Astrocyte (in vitro differentiated cells and primary cell): ENCODE results near the gene PAK2. TPM values are rescaled to one million over a fixed set of nuclear protein-coding genes. Genes with fewer than 3 reads are reported as not detected.

Source experiments
- DNase-seq: peaks from one replicate; pipeline ENCODE4 v3.0.0-alpha.2; 2010; ENCODE audit warnings: low read depth
- FAIRE-seq: peaks from 2 replicates; lab custom pipeline; 2011; peaks lifted over from hg19 to GRCh38; lab: Jason Lieb, UNC
- H2AFZ ChIP-seq: 2 replicates; pipeline ENCODE4 v1.6.0; 2012; ENCODE audit warnings: low read depth, low read length, inconsistent platforms
- H3K27ac ChIP-seq: 2 replicates; pipeline ENCODE4 v1.5.1; 2011; ENCODE audit warnings: low read depth, low read length, inconsistent platforms
- H3K27me3 ChIP-seq: 2 replicates; pipeline ENCODE4 v1.6.0; 2011; ENCODE audit warnings: low read length, inconsistent platforms; ENCODE audit not compliant: insufficient read depth
- H3K36me3 ChIP-seq: 2 replicates; pipeline ENCODE4 v1.5.1; 2011; ENCODE audit warnings: low read length, inconsistent platforms; ENCODE audit not compliant: insufficient read depth
- H3K4me1 ChIP-seq: 2 replicates; pipeline ENCODE4 v1.5.1; 2011; ENCODE audit warnings: low read length, inconsistent platforms; ENCODE audit not compliant: insufficient read depth
- H3K4me2 ChIP-seq: 2 replicates; pipeline ENCODE4 v1.6.0; 2012; ENCODE audit warnings: low read length, inconsistent platforms
- H3K4me3 ChIP-seq: 2 replicates; pipeline ENCODE4 v1.5.1; 2011; ENCODE audit warnings: low read depth, mild to moderate bottlenecking, low read length, inconsistent platforms; ENCODE audit not compliant: insufficient read depth
- H3K79me2 ChIP-seq: 2 replicates; pipeline ENCODE4 v1.6.0; 2012; ENCODE audit warnings: mild to moderate bottlenecking, low read length, inconsistent platforms; ENCODE audit not compliant: insufficient read depth
- H3K9ac ChIP-seq: 2 replicates; pipeline ENCODE4 v1.6.0; 2012; ENCODE audit warnings: mild to moderate bottlenecking, low read length, inconsistent platforms
- H3K9me3 ChIP-seq: 2 replicates; pipeline ENCODE4 v1.5.1; 2012; ENCODE audit warnings: low read depth, mild to moderate bottlenecking, low read length, inconsistent platforms; ENCODE audit not compliant: insufficient read depth
- H4K20me1 ChIP-seq: 2 replicates; pipeline ENCODE4 v1.6.0; 2012; ENCODE audit warnings: low read length, inconsistent platforms; ENCODE audit not compliant: insufficient read depth
- H3K27ac Mint-ChIP-seq: one replicate; pipeline ENCODE4 v1.8.0; 2021; ENCODE audit warnings: mild to moderate bottlenecking, mixed read lengths; ENCODE audit not compliant: unreplicated experiment
- H3K27me3 Mint-ChIP-seq: one replicate; pipeline ENCODE4 v1.8.0; 2021; ENCODE audit warnings: low read depth, mixed read lengths; ENCODE audit not compliant: unreplicated experiment
- H3K36me3 Mint-ChIP-seq: one replicate; pipeline ENCODE4 v1.8.0; 2021; ENCODE audit warnings: low read depth, mixed read lengths; ENCODE audit not compliant: unreplicated experiment
- H3K4me1 Mint-ChIP-seq: one replicate; pipeline ENCODE4 v1.8.0; 2021; ENCODE audit warnings: low read depth, mixed read lengths; ENCODE audit not compliant: unreplicated experiment
- H3K4me3 Mint-ChIP-seq: one replicate; pipeline ENCODE4 v1.8.0; 2021; ENCODE audit warnings: mild to moderate bottlenecking, moderate library complexity, mixed read lengths; ENCODE audit not compliant: unreplicated experiment
- H3K9me3 Mint-ChIP-seq: one replicate; pipeline ENCODE4 v1.8.0; 2021; ENCODE audit warnings: mild to moderate bottlenecking, mixed read lengths; ENCODE audit not compliant: unreplicated experiment
- EZH2 ChIP-seq: IDR thresholded peaks from 2 replicates; pipeline ENCODE4 v1.6.1; 2012; ENCODE audit warnings: mild to moderate bottlenecking, low read length, inconsistent platforms; ENCODE audit not compliant: insufficient read depth
- total RNA-seq: library from RNA; stranded (reverse); gene quantifications from 2 replicates; pipeline ENCODE4 v1.2.1, GENCODE V29; 2021
- TF ChIP-seq, protein P1 (sequence below): IDR thresholded peaks from 2 replicates; pipeline ENCODE4 v1.5.1; 2011; ENCODE audit warnings: low read depth, mild to moderate bottlenecking, inconsistent platforms, low read length, moderate library complexity; ENCODE audit not compliant: insufficient read depth

PAK2 gene
- total RNA-seq, 1 donor from 2014 or later, result 124 TPM

DNA sequence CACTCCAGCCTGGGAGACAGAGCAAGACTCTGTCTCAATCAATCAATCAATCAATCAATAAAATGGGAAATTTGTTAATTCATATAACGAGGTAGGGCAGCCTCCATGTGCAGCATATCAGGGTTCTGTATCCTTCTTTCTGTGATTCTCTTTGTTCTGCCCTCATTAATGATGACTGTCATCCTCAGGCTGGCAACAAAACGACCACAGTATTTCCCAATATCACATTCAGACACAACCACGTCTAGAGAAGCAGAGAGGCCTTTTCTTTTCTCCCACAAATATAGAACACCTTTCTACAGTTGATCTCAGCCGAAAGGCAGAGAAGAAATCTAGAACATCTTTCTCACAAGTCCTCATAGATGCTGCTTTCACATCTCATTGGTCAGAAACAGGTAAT, 38.9 kb upstream of the PAK2 start:
- FAIRE-seq, result no peak

DNA sequence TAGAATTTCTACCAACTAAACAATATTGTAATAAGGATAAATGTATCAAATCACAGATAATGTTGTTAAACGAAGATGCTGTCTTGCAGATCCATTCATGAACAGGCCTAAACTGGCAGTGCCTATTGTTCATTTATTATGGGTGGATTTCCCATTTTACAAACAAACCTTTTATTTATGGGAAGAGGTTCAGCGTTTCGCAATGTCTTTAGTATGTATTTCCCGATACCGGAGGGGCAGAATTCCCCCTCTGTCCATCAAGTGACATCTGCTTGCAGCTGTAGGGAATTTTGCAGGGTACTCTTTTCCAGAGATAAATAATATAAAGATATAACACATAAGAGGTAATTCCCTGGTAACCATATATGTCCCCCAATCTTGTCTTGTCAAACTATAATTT, 33.3 kb upstream of the PAK2 start:
- no peaks in the 10 kb centered on the region for H3K79me2 ChIP-seq
- no peaks in the 10 kb centered on the region for H3K27me3 ChIP-seq
- H3K4me3 ChIP-seq, result no peak overlapping the region
- TF ChIP-seq EZH2, result no peak
- TF ChIP-seq, protein P1, sequence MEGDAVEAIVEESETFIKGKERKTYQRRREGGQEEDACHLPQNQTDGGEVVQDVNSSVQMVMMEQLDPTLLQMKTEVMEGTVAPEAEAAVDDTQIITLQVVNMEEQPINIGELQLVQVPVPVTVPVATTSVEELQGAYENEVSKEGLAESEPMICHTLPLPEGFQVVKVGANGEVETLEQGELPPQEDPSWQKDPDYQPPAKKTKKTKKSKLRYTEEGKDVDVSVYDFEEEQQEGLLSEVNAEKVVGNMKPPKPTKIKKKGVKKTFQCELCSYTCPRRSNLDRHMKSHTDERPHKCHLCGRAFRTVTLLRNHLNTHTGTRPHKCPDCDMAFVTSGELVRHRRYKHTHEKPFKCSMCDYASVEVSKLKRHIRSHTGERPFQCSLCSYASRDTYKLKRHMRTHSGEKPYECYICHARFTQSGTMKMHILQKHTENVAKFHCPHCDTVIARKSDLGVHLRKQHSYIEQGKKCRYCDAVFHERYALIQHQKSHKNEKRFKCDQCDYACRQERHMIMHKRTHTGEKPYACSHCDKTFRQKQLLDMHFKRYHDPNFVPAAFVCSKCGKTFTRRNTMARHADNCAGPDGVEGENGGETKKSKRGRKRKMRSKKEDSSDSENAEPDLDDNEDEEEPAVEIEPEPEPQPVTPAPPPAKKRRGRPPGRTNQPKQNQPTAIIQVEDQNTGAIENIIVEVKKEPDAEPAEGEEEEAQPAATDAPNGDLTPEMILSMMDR, result no peak
- no peak overlapping the region for H2AFZ ChIP-seq
- peaks cover 1% of the 10 kb centered on the region for H3K4me1 ChIP-seq
- Mint-ChIP-seq H3K4me1 (no peaks in the 10 kb centered on the region), H3K27me3 (peaks cover 3% of the 10 kb centered on the region), H3K9me3 (no peaks in the 10 kb centered on the region), H3K4me3 (no peak overlapping the region), H3K27ac (no peak overlapping the region), H3K36me3 (no peaks in the 10 kb centered on the region)
- H3K9me3 ChIP-seq, result no peaks in the 10 kb centered on the region
- H3K4me2 ChIP-seq, result no peak overlapping the region
- no peak overlapping the region for H3K27ac ChIP-seq
- H3K9ac ChIP-seq, result no peak overlapping the region
- H4K20me1 ChIP-seq, result no peaks in the 10 kb centered on the region
- no peak for FAIRE-seq
- DNase-seq, result no peak
- H3K36me3 ChIP-seq, result no peaks in the 10 kb centered on the region

More for the DNA sequence above, 38.9 kb upstream of the PAK2 start:
- Histone ChIP-seq H3K27ac (no peak overlapping the region), H3K27me3 (no peaks in the 10 kb centered on the region), H3K9me3 (no peaks in the 10 kb centered on the region), H3K9ac (no peak overlapping the region), H3K36me3 (no peaks in the 10 kb centered on the region), H4K20me1 (no peaks in the 10 kb centered on the region), H2AFZ (no peak overlapping the region), H3K79me2 (no peaks in the 10 kb centered on the region), H3K4me1 (no peaks in the 10 kb centered on the region), H3K4me2 (no peak overlapping the region), H3K4me3 (no peak overlapping the region)
- no peak overlapping the region for H3K4me3 Mint-ChIP-seq
- H3K9me3 Mint-ChIP-seq, result no peaks in the 10 kb centered on the region
- no peak overlapping the region for H3K27ac Mint-ChIP-seq
- TF ChIP-seq, protein P1, result no peak
- no peak for TF ChIP-seq EZH2
- peaks cover 6% of the 10 kb centered on the region for H3K4me1 Mint-ChIP-seq
- no peak for DNase-seq
- H3K36me3 Mint-ChIP-seq, result no peaks in the 10 kb centered on the region
- peaks cover 3% of the 10 kb centered on the region for H3K27me3 Mint-ChIP-seq

DNA sequence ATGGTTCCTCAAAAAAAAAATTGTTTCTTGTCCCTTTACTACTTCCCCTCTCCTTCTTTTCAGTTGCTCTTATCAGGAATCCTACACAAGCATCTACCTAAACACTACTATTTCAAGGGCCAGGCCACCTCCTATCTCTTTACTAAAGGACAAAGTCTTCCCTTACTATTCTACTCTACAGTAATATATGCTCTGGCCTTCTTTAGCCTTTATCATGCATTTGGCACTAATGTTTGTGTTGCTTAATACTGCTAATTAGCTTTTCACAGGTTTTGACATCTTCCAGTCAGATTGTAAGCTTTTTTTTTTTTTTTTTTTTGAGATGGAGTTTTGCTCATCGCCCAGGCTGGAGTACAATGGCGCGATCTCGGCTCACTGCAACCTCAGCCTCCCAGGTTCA, 32.9 kb upstream of the PAK2 start:
- Histone ChIP-seq H3K36me3 (no peaks in the 10 kb centered on the region), H3K27ac (no peak overlapping the region), H4K20me1 (no peaks in the 10 kb centered on the region), H3K27me3 (no peaks in the 10 kb centered on the region), H3K4me3 (no peak overlapping the region), H2AFZ (no peak overlapping the region), H3K79me2 (no peaks in the 10 kb centered on the region), H3K9me3 (no peaks in the 10 kb centered on the region), H3K9ac (no peak overlapping the region), H3K4me2 (no peak overlapping the region), H3K4me1 (peaks cover 5% of the 10 kb centered on the region)
- FAIRE-seq (no peak), DNase-seq (no peak)
- H3K4me1 Mint-ChIP-seq, result no peaks in the 10 kb centered on the region
- H3K4me3 Mint-ChIP-seq, result no peak overlapping the region
- no peaks in the 10 kb centered on the region for H3K9me3 Mint-ChIP-seq
- TF ChIP-seq, protein P1, result no peak
- no peak for TF ChIP-seq EZH2
- H3K27me3 Mint-ChIP-seq, result peaks cover 2% of the 10 kb centered on the region
- H3K27ac Mint-ChIP-seq, result no peak overlapping the region
- H3K36me3 Mint-ChIP-seq, result no peaks in the 10 kb centered on the region
